B cell (primary cell): ENCODE results near the gene RUFY1. TPM values are rescaled to one million over a fixed set of nuclear protein-coding genes. Genes with fewer than 3 reads are reported as not detected.

Experiments
- ATAC-seq: fragments of 200-7000 bp; cut with Tn5 transposase; one replicate; pipeline ENCODE4 v1.10.0; 2021; ENCODE audit warnings: low read depth, mild to moderate bottlenecking, moderate number of reproducible peaks, moderate library complexity
- CTCF ChIA-PET: fragments of 350-600 bp; sonication (Branson Sonifier 250); formaldehyde crosslinking; loops from one replicate; lab custom pipeline; 2021; ENCODE audit warnings: antibody characterized with exemption, inconsistent platforms; lab: Charles Lee
- POLR2A ChIA-PET: fragments of 350-600 bp; sonication (Branson Sonifier 250); formaldehyde crosslinking; loops from one replicate; lab custom pipeline; 2021; ENCODE audit warnings: antibody characterized with exemption; lab: Charles Lee
- DNase-seq: peaks from one replicate; pipeline ENCODE4 v3.0.0; 2013
- H2AFZ ChIP-seq: 2 replicates; pipeline ENCODE4 v1.6.1; 2012; ENCODE audit warnings: mild to moderate bottlenecking, low read depth, low read length; ENCODE audit not compliant: insufficient read depth, poor library complexity, severe bottlenecking
- H3K27ac ChIP-seq, 2 donors: 1 replicate in 1 of 2; 2 replicates in 1 of 2; pipeline ENCODE4 v1.5.1; 2012 to 2013; ENCODE audit warnings: low read length in 2 of 2, mild to moderate bottlenecking in 2 of 2, moderate library complexity in 1 of 2
- H3K27me3 ChIP-seq, 4 experiments: fragments of 200-600 bp in 1 of 4; sonication (generic) in 1 of 4; replicated peaks in 1 of 4; 1 replicate in 2 of 4; 2 replicates in 2 of 4; pipeline versions ENCODE4 v1.6.1 to v1.7.0; 2013 to 2016; ENCODE audit warnings: low read length in 3 of 4, mild to moderate bottlenecking in 2 of 4, mixed read lengths in 1 of 4, moderate library complexity in 1 of 4; ENCODE audit not compliant: insufficient read depth in 4 of 4, control insufficient read depth in 3 of 4; ENCODE audit errors: control extremely low read depth in 1 of 4
- H3K36me3 ChIP-seq, 2 experiments: replicated peaks in 1 of 2; 1 replicate in 1 of 2; 2 replicates in 1 of 2; pipeline versions ENCODE4 v1.6.1 to v1.7.1; 2013; ENCODE audit warnings: low read length in 1 of 2; ENCODE audit not compliant: insufficient read depth in 2 of 2, control insufficient read depth in 1 of 2; ENCODE audit errors: control extremely low read depth in 1 of 2, extremely low read depth in 1 of 2
- H3K4me1 ChIP-seq, 2 donors: fragments of 200-600 bp in 1 of 2; sonication (generic) in 1 of 2; 1 replicate in 1 of 2; 2 replicates in 1 of 2; pipeline versions ENCODE4 v1.5.1 to v1.6.1; 2013 to 2017; ENCODE audit warnings: low read length in 2 of 2; ENCODE audit not compliant: control insufficient read depth in 2 of 2, insufficient read depth in 2 of 2
- H3K4me2 ChIP-seq: replicated peaks from 2 replicates; pipeline ENCODE3; 2012; ENCODE audit warnings: mild to moderate bottlenecking, low read depth, low read length; ENCODE audit not compliant: poor library complexity, severe bottlenecking
- H3K4me3 ChIP-seq, 5 experiments: fragments of 200-600 bp in 1 of 5; sonication (generic) in 1 of 5; 1 replicate in 3 of 5; 2 replicates in 2 of 5; pipeline versions ENCODE4 v1.5.1 to v1.7.0; 2011 to 2016; ENCODE audit warnings: low read length in 4 of 5, mild to moderate bottlenecking in 4 of 5, low read depth in 2 of 5, control low read depth in 1 of 5, moderate library complexity in 1 of 5; ENCODE audit not compliant: insufficient read depth in 1 of 5; ENCODE audit errors: control extremely low read depth in 1 of 5, extremely low read depth in 1 of 5
- H3K79me2 ChIP-seq: fragments of 200-600 bp; sonication (generic); one replicate; pipeline ENCODE4 v1.6.0; 2016; ENCODE audit warnings: low read length; ENCODE audit not compliant: control insufficient read depth, insufficient read depth
- H3K9ac ChIP-seq: fragments of 200-600 bp; sonication (generic); 2 replicates; pipeline ENCODE4 v1.6.1; 2017; ENCODE audit warnings: mild to moderate bottlenecking, low read length, moderate library complexity
- H3K9me3 ChIP-seq, 3 donors: one replicate each; pipeline versions ENCODE4 v1.6.1 to v1.7.1; 2013; ENCODE audit warnings: low read length in 2 of 3; ENCODE audit not compliant: control insufficient read depth in 2 of 3, insufficient read depth in 1 of 3; ENCODE audit errors: control extremely low read depth in 1 of 3
- H4K20me1 ChIP-seq: 2 replicates; pipeline ENCODE4 v1.6.0; 2012; ENCODE audit warnings: mild to moderate bottlenecking, low read length; ENCODE audit not compliant: insufficient read depth, control insufficient read depth, poor library complexity, severe bottlenecking
- H3K27ac Mint-ChIP-seq: one replicate; pipeline ENCODE4 v1.8.0; 2021; ENCODE audit warnings: mixed read lengths
- H3K27me3 Mint-ChIP-seq: one replicate; pipeline ENCODE4 v1.8.0; 2021; ENCODE audit warnings: mixed read lengths
- H3K4me1 Mint-ChIP-seq: one replicate; pipeline ENCODE4 v1.8.0; 2021; ENCODE audit warnings: mixed read lengths
- H3K4me3 Mint-ChIP-seq: one replicate; pipeline ENCODE4 v1.8.0; 2021; ENCODE audit warnings: mixed read lengths
- H3K9me3 Mint-ChIP-seq: one replicate; pipeline ENCODE4 v1.8.0; 2022; ENCODE audit warnings: mixed read lengths; ENCODE audit not compliant: insufficient read depth
- CTCF ChIP-seq: fragments of 200-600 bp; IDR thresholded peaks from one replicate; pipeline ENCODE4 v1.8.0; 2022; ENCODE audit warnings: antibody characterized with exemption, mild to moderate bottlenecking
- EZH2 ChIP-seq: IDR thresholded peaks from 2 replicates; pipeline ENCODE4 v1.6.1; 2012; ENCODE audit warnings: borderline replicate concordance, low read depth, mild to moderate bottlenecking, moderate library complexity, low read length; ENCODE audit not compliant: insufficient read depth, poor library complexity, severe bottlenecking
- WGBS: methylation state at CpG from one replicate; pipeline ENCODE4 v1.1.5; 2013; ENCODE audit warnings: missing lambda C conversion rate; ENCODE audit not compliant: insufficient coverage; 5-methylcytosine and 5-hydroxymethylcytosine counted together
- intact Hi-C: fragments of 100-400 bp; cut with micrococcal nuclease; formaldehyde crosslinking; loops from one replicate; pipeline ENCODE4 v1.10.0; 2022
- polyA plus RNA-seq: library from polyadenylated mRNA; depleted of rRNA; stranded (reverse); fragments of >200 nt; gene quantifications from 2 replicates; pipeline ENCODE4 v1.2.3, GENCODE V29; 2012
- total RNA-seq, 2 donors: library from RNA; stranded (reverse); fragments of 120-200 nt in 1 of 2; gene quantifications; 1 replicate in 1 of 2; 2 replicates in 1 of 2; pipeline versions ENCODE4 v1.2.3 to v1.2.4, GENCODE V29; 2013 to 2022

Gene RUFY1
- total and polyA plus RNA-seq, 2 donors (not counting 1 experiment from before 2014, with no cell fraction given), result 38.5 to 99.8 TPM

GRCh38 chr5:179595916-179596315, 45.6 kb downstream of the RUFY1 start:
- ChIA-PET POLR2A (interaction anchor here (0.6 kb wide), 1 partner anchor 13 kb away, joined by 4 read pairs; no protein-coding TSS in a partner anchor), CTCF (interaction anchor here (0.9 to 1.0 kb wide), 2 partner anchors 21 to 426 kb away, joined by 3 read pairs; no protein-coding TSS in a partner anchor)
- Histone ChIP-seq H3K36me3 (peaks cover 7 to 73% of the 10 kb centered on the region in 2 experiments), H3K9me3 (no peaks in the 10 kb centered on the region), H3K9ac (no peak overlapping the region), H3K4me2 (no peak overlapping the region), H3K4me3 (no peak overlapping the region), H3K27me3 (no peaks in the 10 kb centered on the region), H4K20me1 (no peaks in the 10 kb centered on the region), H3K4me1 (no peaks in the 10 kb centered on the region), H2AFZ (no peak overlapping the region), H3K79me2 (peaks cover 5% of the 10 kb centered on the region), H3K27ac (no peak overlapping the region)
- DNase-seq (no peak), ATAC-seq (no peak)
- Mint-ChIP-seq H3K4me3 (no peak overlapping the region), H3K27ac (no peak overlapping the region), H3K4me1 (no peaks in the 10 kb centered on the region), H3K27me3 (no peaks in the 10 kb centered on the region), H3K9me3 (no peaks in the 10 kb centered on the region)
- TF ChIP-seq CTCF (no peak), EZH2 (no peak)
- intact Hi-C loops, result no loop called here
- WGBS, result 100% methylated on average over 3 of the region's 6 CpGs

GRCh38 chr5:179596421-179596820, 46.1 kb downstream of the RUFY1 start:
- no peaks in the 10 kb centered on the region for H3K4me1 Mint-ChIP-seq
- no peak overlapping the region for H3K27ac Mint-ChIP-seq
- ChIA-PET CTCF (interaction anchor here (0.7 to 1.0 kb wide), 2 partner anchors 22 to 80 kb away, joined by 3 read pairs; no protein-coding TSS in a partner anchor), POLR2A (interaction anchor here (0.6 kb wide), 1 partner anchor 12 kb away, joined by 4 read pairs; no protein-coding TSS in a partner anchor)
- TF ChIP-seq CTCF (no peak), EZH2 (no peak)
- Histone ChIP-seq H3K4me3 (no peak overlapping the region), H3K9me3 (no peaks in the 10 kb centered on the region), H3K27ac (no peak overlapping the region), H3K4me2 (no peak overlapping the region), H3K36me3 (peaks cover 7 to 76% of the 10 kb centered on the region in 2 experiments), H4K20me1 (no peaks in the 10 kb centered on the region), H3K27me3 (no peaks in the 10 kb centered on the region), H3K9ac (no peak overlapping the region), H3K79me2 (peaks cover 5% of the 10 kb centered on the region), H3K4me1 (no peaks in the 10 kb centered on the region), H2AFZ (no peak overlapping the region)
- intact Hi-C loops, result no loop called here
- H3K9me3 Mint-ChIP-seq, result no peaks in the 10 kb centered on the region
- no peak overlapping the region for H3K4me3 Mint-ChIP-seq
- no peak for ATAC-seq
- DNase-seq, result no peak
- H3K27me3 Mint-ChIP-seq, result no peaks in the 10 kb centered on the region
- 95% methylated on average over 12 of the region's 13 CpGs for WGBS
